GM21423 (cell line): Measurements from ENCODE around the gene C1orf198.

Experiments used
- ATAC-seq: cut with Tn5 transposase; IDR thresholded peaks from one replicate; pipeline ENCODE4 v1.9.1; 2021; ENCODE audit warnings: mild to moderate bottlenecking, moderate library complexity; ENCODE audit not compliant: unreplicated experiment

C1orf198 gene

GRCh38 chr1:230836793-230837192 is 31.5 kb downstream of the C1orf198 start:
- ATAC-seq: no peak

- ATAC-seq: no peak
Observed at GRCh38 chr1:230836347-230836746, 32.0 kb downstream of the C1orf198 start.

GRCh38 chr1:230834292-230834691 is 34.0 kb downstream of the C1orf198 start:
- ATAC-seq: no peak

GRCh38 chr1:230833511-230833910 is 34.8 kb downstream of the C1orf198 start:
- ATAC-seq: no peak

GRCh38 chr1:230832476-230832875 is 35.8 kb downstream of the C1orf198 start:
- ATAC-seq: no peak

GRCh38 chr1:230831771-230832170 is 36.5 kb downstream of the C1orf198 start:
- ATAC-seq: no peak

GRCh38 chr1:230828421-230828820 is 39.9 kb downstream of the C1orf198 start:
- no peak for ATAC-seq

- ATAC-seq: no peak
Observed at GRCh38 chr1:230827801-230828200, 40.5 kb downstream of the C1orf198 start.

GRCh38 chr1:230827081-230827681 is 41.1 kb downstream of the C1orf198 start:
- ATAC-seq: no peak

- no peak for ATAC-seq
Observed at GRCh38 chr1:230826166-230826875, 42.0 kb downstream of the C1orf198 start.

- no peak for ATAC-seq
Observed at GRCh38 chr1:230825761-230826160, 42.6 kb downstream of the C1orf198 start.

- no peak for ATAC-seq
Observed at GRCh38 chr1:230824919-230825721, 43.2 kb downstream of the C1orf198 start.

- no peak for ATAC-seq
Observed at GRCh38 chr1:230824551-230824918, 43.8 kb downstream of the C1orf198 start.

- ATAC-seq: no peak
Observed at GRCh38 chr1:230823931-230824381, 44.4 kb downstream of the C1orf198 start.

- ATAC-seq: no peak
Observed at GRCh38 chr1:230823426-230823825, 44.9 kb downstream of the C1orf198 start.

GRCh38 chr1:230822092-230822581 is 46.2 kb downstream of the C1orf198 start:
- no peak for ATAC-seq

- ATAC-seq: no peak
Observed at GRCh38 chr1:230821346-230821745, 47.0 kb downstream of the C1orf198 start.

- no peak for ATAC-seq
Observed at GRCh38 chr1:230820568-230820967, 47.8 kb downstream of the C1orf198 start.

GRCh38 chr1:230819976-230820375 is 48.3 kb downstream of the C1orf198 start:
- no peak for ATAC-seq

GRCh38 chr1:230818901-230819300 is 49.4 kb downstream of the C1orf198 start:
- ATAC-seq: no peak

- ATAC-seq: no peak
Observed at GRCh38 chr1:230818367-230818766, 50.0 kb downstream of the C1orf198 start.

- no peak for ATAC-seq
Observed at GRCh38 chr1:230816018-230816417, 52.3 kb downstream of the C1orf198 start.
